Cardiac septum (tissue), 1 donor: ENCODE measurements around the gene CSRP2. TPM values are rescaled to one million over a fixed set of nuclear protein-coding genes. Genes with fewer than 3 reads are reported as not detected.

ENCODE experiments used
- total RNA-seq: library from RNA; stranded (reverse); fragmentation: NEBNext Ultra II Directional; extraction: Animal tissue kit (Norgen Biotek cat#: 25700); gene quantifications from one replicate; pipeline ENCODE4 v1.2.1, GENCODE V29; 2021
- donor health status: DM: no; HTN: no; CAD: no.

The CSRP2 gene
- total RNA-seq, 1 donor from 2014 or later: 15.7 TPM

Other genes with a start within 250 kb of the CSRP2 start
- gene ZDHHC17, start 114.9 kb downstream of the CSRP2 start, total RNA-seq: 26.8 TPM
- gene E2F7, start 186.6 kb upstream of the CSRP2 start, total RNA-seq: 0.62 TPM